ENCODE data around the gene TWIST2. TPM values are rescaled to one million over a fixed set of nuclear protein-coding genes. Genes with fewer than 3 reads are reported as not detected.

Gene TWIST2
- total RNA-seq, 2 donors from 2014 or later = not detected

- Mint-ChIP-seq H3K36me3 (ENCODE audit: low read depth) (no peaks in the 10 kb centered on the region), H3K4me1 (peaks cover 3% of the 10 kb centered on the region), H3K27me3 (peaks cover 6% of the 10 kb centered on the region), H3K4me3 (no peak overlapping the region), H3K9me3 (no peaks in the 10 kb centered on the region), H3K27ac (peak overlapping the region; percentile 31)
- ATAC-seq (replicated peaks) = peak; percentile 29
These were observed 21.6 kb downstream of the TWIST2 start for GRCh38 chr2:238869293-238870124.

GRCh38 chr2:238870261-238870660, 22.4 kb downstream of the TWIST2 start:
- no peaks in the 10 kb centered on the region for H3K36me3 Mint-ChIP-seq (ENCODE audit: low read depth)
- H3K9me3 Mint-ChIP-seq = no peaks in the 10 kb centered on the region
- H3K4me3 Mint-ChIP-seq = no peak overlapping the region
- peaks cover 11% of the 10 kb centered on the region for H3K27me3 Mint-ChIP-seq
- no peak for ATAC-seq (replicated peaks)
- H3K27ac Mint-ChIP-seq = no peak overlapping the region
- H3K4me1 Mint-ChIP-seq = peaks cover 3% of the 10 kb centered on the region

DNA sequence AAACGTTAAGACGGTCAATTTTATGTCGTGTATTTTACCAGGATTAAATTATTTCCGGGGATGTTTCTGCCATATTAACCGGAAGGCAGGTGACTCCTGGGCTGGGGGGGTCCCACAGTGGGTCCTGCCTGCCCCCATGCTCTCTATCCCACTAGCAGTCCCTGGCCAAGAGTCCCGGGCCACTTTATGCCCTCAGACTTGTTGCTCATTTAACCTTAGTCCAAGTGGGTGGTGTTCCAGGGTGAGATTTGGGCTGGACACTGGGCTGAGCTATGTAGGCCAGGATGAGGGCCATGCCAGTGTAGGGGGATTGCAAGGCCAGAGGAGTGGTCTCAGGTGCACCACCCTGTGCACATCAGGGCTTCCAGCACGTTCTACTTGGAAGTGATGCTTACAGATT, 24.1 kb downstream of the TWIST2 start:
- no peak overlapping the region for H3K27ac Mint-ChIP-seq
- no peak for ATAC-seq (replicated peaks)
- H3K27me3 Mint-ChIP-seq = peaks cover 11% of the 10 kb centered on the region
- no peak overlapping the region for H3K4me3 Mint-ChIP-seq
- peaks cover 3% of the 10 kb centered on the region for H3K4me1 Mint-ChIP-seq
- H3K9me3 Mint-ChIP-seq = no peaks in the 10 kb centered on the region
- H3K36me3 Mint-ChIP-seq (ENCODE audit: low read depth) = no peaks in the 10 kb centered on the region

DNA sequence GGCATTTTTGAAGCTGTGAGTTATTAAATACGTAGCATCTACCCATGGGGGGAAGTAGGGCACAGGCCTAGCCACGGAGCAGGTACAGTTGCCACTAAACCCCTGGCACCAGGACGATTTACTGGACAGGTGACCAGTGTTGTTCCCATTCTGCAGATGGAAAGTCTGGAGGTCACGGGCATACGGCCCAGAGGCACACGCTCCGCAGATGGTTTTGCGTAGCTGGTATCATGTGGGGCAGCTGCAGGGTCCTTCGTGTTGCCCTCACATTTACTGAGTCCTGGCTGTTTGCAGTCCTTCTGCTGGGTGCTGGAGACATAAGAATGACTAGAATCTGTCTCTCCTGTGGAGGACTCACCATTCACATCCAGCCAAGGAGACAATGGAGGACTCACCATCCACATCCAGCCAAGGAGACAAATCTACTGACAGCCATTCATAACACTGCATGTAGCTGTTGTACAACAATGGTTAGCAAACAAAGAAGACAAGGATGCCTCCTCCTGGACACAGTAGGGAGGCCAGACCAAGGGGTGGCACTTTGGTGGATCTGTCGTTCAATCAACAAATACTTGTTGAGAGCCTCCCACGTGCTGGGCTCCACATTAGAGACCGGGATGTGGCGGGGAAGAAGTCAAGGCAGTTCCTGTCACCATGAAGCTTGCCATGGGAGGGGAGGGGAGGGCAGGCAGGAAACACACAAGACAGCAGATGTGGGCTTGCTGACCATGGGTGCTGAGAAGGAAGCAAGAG, 24.9 kb downstream of the TWIST2 start:
- Mint-ChIP-seq H3K4me3 (no peak overlapping the region), H3K27ac (no peak overlapping the region), H3K4me1 (peaks cover 3% of the 10 kb centered on the region), H3K27me3 (peaks cover 9% of the 10 kb centered on the region), H3K9me3 (no peaks in the 10 kb centered on the region), H3K36me3 (ENCODE audit: low read depth) (no peaks in the 10 kb centered on the region)
- no peak for ATAC-seq (replicated peaks)

DNA sequence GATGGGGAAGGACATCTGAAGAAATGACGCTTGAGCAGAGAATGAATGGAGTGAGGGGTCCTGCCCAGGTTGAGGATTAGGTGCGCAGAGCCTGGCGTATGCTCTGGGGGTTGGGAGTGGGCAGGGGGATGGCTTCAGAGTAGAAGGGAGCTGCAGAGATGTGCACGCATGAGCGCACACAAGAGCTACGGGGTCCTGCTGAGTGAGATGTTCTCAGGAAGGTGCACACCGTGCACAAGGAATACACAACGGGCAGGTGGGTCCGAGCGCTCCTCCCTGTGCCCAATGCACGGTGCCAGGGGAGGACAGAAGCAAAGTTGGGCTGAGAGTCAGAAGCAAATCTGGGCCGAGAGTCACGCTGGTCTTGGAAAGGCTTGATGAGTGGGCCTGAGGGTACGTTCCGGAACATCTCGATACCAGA, 25.5 kb downstream of the TWIST2 start:
- H3K4me3 Mint-ChIP-seq = no peak overlapping the region
- no peak for ATAC-seq (replicated peaks)
- no peaks in the 10 kb centered on the region for H3K9me3 Mint-ChIP-seq
- H3K27ac Mint-ChIP-seq = no peak overlapping the region
- no peaks in the 10 kb centered on the region for H3K36me3 Mint-ChIP-seq (ENCODE audit: low read depth)
- H3K4me1 Mint-ChIP-seq = peaks cover 3% of the 10 kb centered on the region
- H3K27me3 Mint-ChIP-seq = peaks cover 9% of the 10 kb centered on the region

GRCh38 chr2:238873841-238874240, 26.0 kb downstream of the TWIST2 start:
- Mint-ChIP-seq H3K4me1 (peaks cover 3% of the 10 kb centered on the region), H3K27ac (no peak overlapping the region), H3K9me3 (no peaks in the 10 kb centered on the region), H3K36me3 (ENCODE audit: low read depth) (no peaks in the 10 kb centered on the region), H3K27me3 (peaks cover 9% of the 10 kb centered on the region), H3K4me3 (no peak overlapping the region)
- no peak for ATAC-seq (replicated peaks)

DNA sequence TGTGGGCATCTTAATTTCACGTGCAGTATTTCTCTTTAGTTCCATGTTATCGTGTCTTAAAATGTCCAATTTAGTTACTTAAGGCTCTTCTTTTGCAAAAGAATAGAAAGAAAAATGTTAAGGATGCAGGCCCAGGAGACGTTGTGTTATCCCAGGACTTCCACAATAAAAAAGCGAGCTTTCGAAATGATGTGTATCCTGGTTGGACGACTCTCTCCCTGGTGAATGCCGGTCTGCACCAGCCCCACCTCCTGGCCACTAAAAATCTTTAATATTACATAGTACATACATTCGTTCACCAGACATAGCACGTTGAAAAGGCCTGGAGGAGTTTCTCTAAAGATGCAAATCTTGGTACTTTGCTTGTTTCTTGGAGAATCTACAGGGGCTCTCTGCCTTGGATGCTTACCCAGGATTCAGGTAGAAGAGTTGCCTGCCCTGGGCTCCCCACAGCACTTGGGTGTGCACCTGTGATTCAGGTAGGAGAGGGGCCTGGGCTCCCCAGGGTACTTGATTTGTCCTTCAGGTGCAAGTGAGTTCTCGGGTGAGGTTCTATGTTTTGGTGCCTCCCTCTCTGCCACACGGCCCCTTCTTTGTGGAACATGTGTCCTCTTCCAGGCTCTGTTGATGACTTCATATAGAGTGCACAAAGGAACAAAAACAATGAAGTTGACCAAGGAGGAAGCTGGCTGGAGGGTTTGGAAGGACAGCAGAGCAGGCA, 26.6 kb downstream of the TWIST2 start:
- ATAC-seq (replicated peaks) = no peak
- Mint-ChIP-seq H3K27ac (no peak overlapping the region), H3K36me3 (ENCODE audit: low read depth) (no peaks in the 10 kb centered on the region), H3K9me3 (no peaks in the 10 kb centered on the region), H3K4me1 (peaks cover 3% of the 10 kb centered on the region), H3K27me3 (peaks cover 9% of the 10 kb centered on the region), H3K4me3 (no peak overlapping the region)

- H3K4me1 Mint-ChIP-seq = no peaks in the 10 kb centered on the region
- H3K4me3 Mint-ChIP-seq = no peak overlapping the region
- no peaks in the 10 kb centered on the region for H3K36me3 Mint-ChIP-seq (ENCODE audit: low read depth)
- no peak overlapping the region for H3K27ac Mint-ChIP-seq
- H3K9me3 Mint-ChIP-seq = no peaks in the 10 kb centered on the region
- peaks cover 9% of the 10 kb centered on the region for H3K27me3 Mint-ChIP-seq
- no peak for ATAC-seq (replicated peaks)
These were observed 27.2 kb downstream of the TWIST2 start for GRCh38 chr2:238875101-238875470.

GRCh38 chr2:238875471-238876231, 27.8 kb downstream of the TWIST2 start:
- no peaks in the 10 kb centered on the region for H3K36me3 Mint-ChIP-seq (ENCODE audit: low read depth)
- H3K4me3 Mint-ChIP-seq = no peak overlapping the region
- no peaks in the 10 kb centered on the region for H3K4me1 Mint-ChIP-seq

GRCh38 chr2:238876232-238876630, 28.3 kb downstream of the TWIST2 start:
- no peaks in the 10 kb centered on the region for H3K9me3 Mint-ChIP-seq
- ATAC-seq (replicated peaks) = no peak
- no peaks in the 10 kb centered on the region for H3K36me3 Mint-ChIP-seq (ENCODE audit: low read depth)
- H3K27me3 Mint-ChIP-seq = peaks cover 9% of the 10 kb centered on the region
- H3K27ac Mint-ChIP-seq = no peak overlapping the region
- no peak overlapping the region for H3K4me3 Mint-ChIP-seq
- H3K4me1 Mint-ChIP-seq = no peaks in the 10 kb centered on the region

More at GRCh38 chr2:238875471-238876231, 27.8 kb downstream of the TWIST2 start:
- Mint-ChIP-seq H3K9me3 (no peaks in the 10 kb centered on the region), H3K27me3 (peaks cover 9% of the 10 kb centered on the region), H3K27ac (no peak overlapping the region)
- no peak for ATAC-seq (replicated peaks)

DNA sequence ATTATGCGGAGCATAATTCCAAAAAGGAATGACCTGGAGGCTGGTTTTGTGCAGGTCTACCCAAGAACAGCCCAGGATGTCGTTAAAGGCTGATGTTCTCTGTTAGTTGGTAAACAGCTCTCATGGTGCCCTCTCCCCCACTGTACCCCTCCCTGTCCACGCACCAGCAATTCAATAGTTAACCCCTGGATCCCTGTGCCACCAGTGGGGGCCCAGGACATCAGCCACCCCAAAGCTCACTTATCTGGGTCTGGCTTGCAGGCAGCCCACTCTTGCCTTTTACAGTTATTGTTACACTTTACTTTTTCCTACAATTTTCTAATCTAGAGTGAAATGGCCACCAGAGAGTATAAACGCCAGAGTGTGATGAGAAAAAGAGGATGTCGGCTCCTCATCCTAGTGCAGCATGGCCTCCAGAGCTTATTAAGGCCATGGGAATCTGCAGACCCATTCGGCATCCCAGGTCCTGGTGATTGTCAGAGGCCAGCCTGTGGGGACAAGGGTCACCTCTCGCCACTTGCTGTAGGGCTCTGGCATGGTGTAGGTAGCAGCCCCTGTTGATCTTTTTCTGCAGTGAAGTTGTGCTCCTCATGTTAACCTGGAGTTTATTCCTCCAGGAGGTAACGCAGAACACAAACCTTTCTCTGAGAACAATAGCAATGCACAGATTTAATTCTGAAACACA, 30.3 kb downstream of the TWIST2 start:
- Mint-ChIP-seq H3K27me3 (peaks cover 16% of the 10 kb centered on the region), H3K4me3 (no peak overlapping the region), H3K36me3 (ENCODE audit: low read depth) (no peaks in the 10 kb centered on the region), H3K4me1 (no peaks in the 10 kb centered on the region), H3K9me3 (no peaks in the 10 kb centered on the region), H3K27ac (no peak overlapping the region)
- ATAC-seq (replicated peaks) = no peak

DNA sequence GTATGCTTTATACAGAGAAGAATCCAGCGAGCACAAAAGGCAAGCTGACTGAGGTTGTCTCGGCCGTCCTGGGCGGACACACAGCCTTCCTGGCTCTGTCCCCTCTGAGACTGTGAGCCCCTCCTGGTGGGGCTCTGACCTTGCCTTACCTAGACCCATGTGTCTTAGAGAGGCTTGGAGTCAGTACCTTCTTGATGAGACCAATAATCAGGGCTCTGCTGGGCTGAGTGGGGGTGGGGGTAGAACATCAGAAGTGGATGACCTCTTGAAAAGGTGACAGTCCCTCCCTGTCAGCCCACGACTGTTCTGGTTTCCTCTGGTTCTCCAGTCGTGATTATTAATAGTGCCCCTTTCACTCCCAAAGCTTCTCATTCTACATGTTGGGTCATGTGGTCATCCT, 31.2 kb downstream of the TWIST2 start:
- ATAC-seq (replicated peaks) = peak; percentile 11
- Mint-ChIP-seq H3K4me1 (no peaks in the 10 kb centered on the region), H3K27ac (no peak overlapping the region), H3K9me3 (no peaks in the 10 kb centered on the region), H3K4me3 (no peak overlapping the region), H3K27me3 (peaks cover 20% of the 10 kb centered on the region), H3K36me3 (ENCODE audit: low read depth) (no peaks in the 10 kb centered on the region)

DNA sequence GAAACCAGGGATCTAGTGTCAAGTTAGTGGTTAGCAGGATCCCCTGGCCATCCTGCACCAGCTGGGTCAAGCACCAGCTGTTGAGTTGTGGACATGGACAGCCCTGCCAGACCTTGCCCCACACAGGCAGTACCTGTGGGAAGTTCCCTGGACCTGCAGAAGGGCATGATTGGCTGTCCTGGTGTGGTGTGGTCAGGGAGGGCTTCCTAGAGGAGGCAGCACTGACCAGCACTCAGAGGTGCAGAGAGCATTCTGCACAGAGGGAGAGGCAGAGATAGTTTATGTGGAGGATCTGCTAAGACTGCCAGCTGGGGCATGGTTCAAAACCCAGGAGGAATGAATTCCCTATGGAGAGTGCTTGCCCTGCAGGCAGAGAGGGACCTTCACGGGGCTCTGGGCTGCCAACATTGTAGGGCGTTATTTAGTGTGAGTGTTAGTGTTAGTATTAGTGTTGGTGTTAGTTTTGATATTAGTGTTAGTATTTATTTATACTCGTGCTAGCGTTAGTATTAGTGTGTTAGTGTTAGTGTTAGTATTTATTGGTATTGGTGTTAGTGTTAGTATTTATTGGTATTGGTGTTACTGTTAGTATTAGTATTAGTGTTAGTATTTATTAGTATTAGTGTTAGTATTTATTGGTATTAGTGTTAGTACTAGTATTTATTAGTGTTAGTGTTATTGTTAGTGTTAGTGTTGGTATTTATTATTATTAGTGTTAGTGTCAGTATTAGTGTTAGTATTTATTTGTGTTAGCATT, 31.9 kb downstream of the TWIST2 start:
- H3K36me3 Mint-ChIP-seq (ENCODE audit: low read depth) = no peaks in the 10 kb centered on the region
- peaks cover 15% of the 10 kb centered on the region for H3K27me3 Mint-ChIP-seq
- peak; percentile 61 for ATAC-seq (replicated peaks)
- no peaks in the 10 kb centered on the region for H3K4me1 Mint-ChIP-seq
- H3K27ac Mint-ChIP-seq = no peak overlapping the region
- no peaks in the 10 kb centered on the region for H3K9me3 Mint-ChIP-seq
- H3K4me3 Mint-ChIP-seq = no peak overlapping the region
